ENCODE data around the gene SIN3A. TPM values are rescaled to one million over a fixed set of nuclear protein-coding genes. Genes with fewer than 3 reads are reported as not detected.

The SIN3A gene

GRCh38 chr15:75321711-75322110, 129.8 kb downstream of the SIN3A start:
- DNase-seq, result no peak

More at GRCh38 chr15:75321711-75322110, 129.8 kb downstream of the SIN3A start:
- no peak overlapping the region for H3K4ac ChIP-seq (ENCODE audit: low read depth in 1 of 2, low read length in 2 of 2)
- no peaks in the 10 kb centered on the region for H3K9me3 ChIP-seq (ENCODE audit: control insufficient read depth, low read length)
- H2AFZ ChIP-seq (ENCODE audit: low read depth, low read length), result no peak overlapping the region
- H3K36me3 ChIP-seq (ENCODE audit: control insufficient read depth in 1 of 2, insufficient read depth in 2 of 2, low read depth in 1 of 2, low read length in 2 of 2), result no peaks in the 10 kb centered on the region
- 87% methylated on average over 6 of the region's 6 CpGs for WGBS
- no peaks in the 10 kb centered on the region for H3K79me1 ChIP-seq (replicated peaks; ENCODE audit: low read length, poor library complexity, severe bottlenecking)
- no peak overlapping the region for H3K27ac ChIP-seq (ENCODE audit: low read length, poor library complexity, severe bottlenecking)
- H2BK5ac ChIP-seq (ENCODE audit: low read depth, low read length, poor library complexity, severe bottlenecking), result no peak overlapping the region
- H3K4me3 ChIP-seq (ENCODE audit: insufficient read depth in 1 of 2, low read depth in 1 of 2, low read length in 2 of 2), result no peak overlapping the region
- H3K9ac ChIP-seq (ENCODE audit: low read length), result no peak overlapping the region
- H3K18ac ChIP-seq (ENCODE audit: low read depth in 1 of 2, low read length in 2 of 2), result no peak overlapping the region
- no peaks in the 10 kb centered on the region for H3K4me1 ChIP-seq (ENCODE audit: control insufficient read depth, insufficient read depth, low read depth, low read length)
- no peak overlapping the region for H4K8ac ChIP-seq (ENCODE audit: low read length)
- no peak overlapping the region for H2BK15ac ChIP-seq (ENCODE audit: low read depth, poor library complexity, severe bottlenecking)
- H3K23ac ChIP-seq (ENCODE audit: low read length in 2 of 2), result no peak overlapping the region
- H4K91ac ChIP-seq (ENCODE audit: low read length), result no peak overlapping the region
- H3K4me2 ChIP-seq (ENCODE audit: low read length, poor library complexity, severe bottlenecking), result no peak overlapping the region
- no peak overlapping the region for H2AK5ac ChIP-seq (ENCODE audit: low read length, severe bottlenecking)
- H3K14ac ChIP-seq (ENCODE audit: low read length in 2 of 2), result no peak overlapping the region
- H2BK12ac ChIP-seq (ENCODE audit: low read length in 2 of 2), result no peak overlapping the region
- H3K27me3 ChIP-seq (ENCODE audit: control insufficient read depth in 1 of 2, insufficient read depth in 1 of 2, low read length in 2 of 2), result peaks cover 0 to 22% of the 10 kb centered on the region in 2 experiments
- H2BK120ac ChIP-seq (ENCODE audit: low read depth, low read length), result no peak overlapping the region

Small RNAs within 50 kb of the gene (small RNA-seq; reads per million reads assigned to genes)
- not detected for gene AC105036.2 (ENCODE audit: low read depth)
